Hepatocyte (in vitro differentiated cells): ENCODE results near the gene WDR70.

Experiments
- CTCF ChIP-seq: fragments of 200-600 bp; sonication (generic); IDR thresholded peaks from 2 replicates; pipeline ENCODE4 v1.5.1; 2016; ENCODE audit warnings: antibody characterized with exemption, mild to moderate bottlenecking; ENCODE audit not compliant: poor library complexity
- EZH2 ChIP-seq: fragments of 200-600 bp; sonication (generic); IDR thresholded peaks from 2 replicates; pipeline ENCODE4 v1.6.1; 2016; ENCODE audit warnings: antibody characterized with exemption, mild to moderate bottlenecking, borderline replicate concordance

GRCh38 chr5:37701868-37702267 is 322.8 kb downstream of the WDR70 start:
- no peak for TF ChIP-seq CTCF
- no peak for TF ChIP-seq EZH2
